Mucosa of gallbladder (tissue), 1 donor: ENCODE measurements around the gene TSPAN8. TPM values are rescaled to one million over a fixed set of nuclear protein-coding genes. Genes with fewer than 3 reads are reported as not detected.
"Not testable (repeated sequence)": the region's sequence is repeated elsewhere in the genome, so short reads cannot be mapped to it uniquely, and the experiment has no call there.

Experiments
- DNase-seq: peaks from one replicate; pipeline ENCODE4 v3.0.0-alpha.2; 2020; ENCODE audit warnings: low spot score
- total RNA-seq: library from RNA; stranded (reverse); gene quantifications from one replicate; pipeline ENCODE4 v1.2.1, GENCODE V29; 2021
- donor health status: DM: no; HTN: no; CAD: no.

The TSPAN8 gene
- total RNA-seq, 1 donor from 2014 or later, result 345 TPM

DNA sequence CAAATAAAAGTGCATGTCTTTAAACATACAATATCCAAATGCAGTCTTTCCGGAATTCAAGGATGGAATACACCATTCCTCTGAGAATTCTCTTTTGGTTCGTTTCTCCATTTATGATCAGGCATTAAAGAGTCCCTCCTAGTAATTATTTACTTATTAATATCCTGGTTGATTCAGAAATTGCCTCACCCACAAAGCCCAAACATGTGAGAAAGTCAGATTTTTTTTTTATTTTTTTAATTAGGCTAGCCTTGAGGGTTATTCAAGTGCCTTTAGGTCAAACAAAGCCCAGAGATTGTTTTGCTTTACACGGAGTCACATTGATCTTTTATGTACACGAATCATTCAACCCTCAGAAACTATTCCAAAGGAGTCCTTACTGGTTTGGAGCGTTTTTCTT, 6.4 kb upstream of the TSPAN8 start:
- DNase-seq, result no peak

DNA sequence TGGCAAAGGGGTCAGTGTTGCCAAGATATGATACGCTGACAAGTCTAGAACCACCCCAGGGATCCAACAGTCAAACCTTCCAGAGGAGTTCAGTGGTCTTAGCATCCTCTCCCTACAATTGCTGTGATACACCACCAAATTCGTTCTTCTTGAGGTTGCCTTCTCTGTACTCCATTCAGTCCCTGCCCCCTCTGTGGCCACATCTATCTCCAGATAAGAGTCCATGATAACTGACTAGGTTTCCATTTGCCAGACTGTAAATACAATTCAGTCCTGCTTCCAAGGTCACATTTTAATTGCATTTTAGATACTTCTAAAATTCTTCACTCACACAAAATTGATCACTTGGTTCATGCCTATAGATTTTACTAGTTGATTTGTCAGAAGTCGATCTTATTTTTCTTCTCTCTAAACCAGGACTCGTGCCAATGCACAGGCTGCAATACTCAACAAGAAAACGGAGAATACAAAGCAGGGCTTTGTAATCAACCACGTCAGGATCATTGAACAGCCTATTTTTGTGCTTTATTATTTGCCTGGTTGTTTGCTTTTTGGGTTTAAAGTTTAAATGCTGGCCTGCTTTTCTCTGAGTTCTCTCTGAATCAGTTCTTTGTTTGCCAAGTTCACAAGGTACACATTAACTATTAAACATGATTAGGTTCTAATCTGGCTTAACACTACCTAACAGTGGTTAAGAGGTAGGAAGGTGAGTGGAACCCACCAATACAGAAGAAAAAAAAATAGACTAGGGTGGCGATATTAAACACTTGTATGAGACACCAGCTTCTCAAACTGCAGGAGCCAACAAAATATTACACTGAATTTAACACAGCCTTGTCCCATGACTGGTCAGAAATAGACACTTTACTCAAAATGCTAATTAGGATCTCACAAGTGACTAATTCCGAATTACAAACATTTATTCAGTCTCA, 5.3 kb upstream of the TSPAN8 start:
- DNase-seq, result peak; percentile 61

GRCh38 chr12:71161591-71161990, 3.8 kb upstream of the TSPAN8 start:
- no peak for DNase-seq

DNA sequence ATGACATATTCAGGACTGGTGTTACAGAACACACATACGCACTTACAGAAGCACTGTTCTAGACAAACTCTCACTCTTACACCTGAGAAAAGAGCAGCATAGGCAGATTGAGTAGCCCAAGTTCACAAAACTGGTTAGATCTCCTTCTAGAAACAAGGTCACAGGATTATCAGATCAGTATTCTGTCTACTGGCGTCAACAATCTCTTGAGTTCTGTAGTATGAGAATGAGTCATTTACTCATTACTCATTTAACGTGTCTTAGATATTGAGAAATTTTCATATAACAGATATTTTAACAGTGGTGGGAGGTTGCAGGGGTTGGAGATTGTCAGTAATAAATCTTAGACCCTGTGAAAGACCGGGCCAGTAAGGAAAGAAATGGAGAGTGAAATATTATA, 2.8 kb upstream of the TSPAN8 start:
- DNase-seq, result no peak

- DNase-seq, result no peak
Measured at GRCh38 chr12:71159878-71160277, 2.1 kb upstream of the TSPAN8 start.

- no peak for DNase-seq
Measured at GRCh38 chr12:71159264-71159663, 1.5 kb upstream of the TSPAN8 start.

GRCh38 chr12:71158361-71158882, 623 bp upstream of the TSPAN8 start:
- peak; percentile 27 for DNase-seq

DNA sequence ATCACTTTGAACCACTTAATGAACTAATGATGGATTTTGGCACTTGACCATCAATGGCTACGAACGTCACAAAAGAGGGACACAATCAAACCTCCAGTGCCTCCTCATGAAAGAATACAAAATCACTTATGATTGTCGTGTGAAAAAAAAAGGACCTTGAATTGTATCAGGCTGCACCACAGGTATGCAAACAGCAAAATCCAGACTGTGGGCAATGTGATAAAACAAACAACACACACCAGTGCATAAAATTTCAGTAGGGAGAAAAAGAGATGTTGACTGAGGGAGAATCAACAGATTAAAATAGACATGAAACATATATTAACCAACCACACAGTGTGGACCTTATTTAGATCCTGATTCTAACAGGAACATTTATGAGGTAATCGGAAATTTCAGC, 2.6 kb downstream of the TSPAN8 start:
- no peak for DNase-seq

GRCh38 chr12:71152851-71153250, 4.9 kb downstream of the TSPAN8 start:
- DNase-seq, result no peak

- DNase-seq, result not testable (repeated sequence)
Measured at GRCh38 chr12:71150041-71150440, 7.8 kb downstream of the TSPAN8 start.

DNA sequence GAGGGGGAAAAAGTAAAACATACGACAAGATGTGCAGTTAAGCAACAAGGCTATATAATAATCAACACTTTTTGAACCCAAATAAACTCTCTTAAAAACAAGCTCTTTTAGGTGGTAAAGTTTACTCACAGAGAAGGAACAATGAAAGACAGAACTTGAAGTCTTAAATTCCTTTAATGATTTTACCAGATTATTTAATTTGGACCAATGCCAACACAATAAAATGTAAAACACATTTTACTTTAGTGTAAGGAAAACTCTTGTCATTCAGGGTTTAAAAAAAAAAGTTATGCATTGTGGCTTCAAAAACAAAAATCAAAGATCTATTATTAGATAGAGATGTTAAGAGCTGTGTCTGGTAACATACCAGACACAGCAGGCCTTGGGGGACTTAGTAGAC, 13.1 kb downstream of the TSPAN8 start:
- no peak for DNase-seq

DNA sequence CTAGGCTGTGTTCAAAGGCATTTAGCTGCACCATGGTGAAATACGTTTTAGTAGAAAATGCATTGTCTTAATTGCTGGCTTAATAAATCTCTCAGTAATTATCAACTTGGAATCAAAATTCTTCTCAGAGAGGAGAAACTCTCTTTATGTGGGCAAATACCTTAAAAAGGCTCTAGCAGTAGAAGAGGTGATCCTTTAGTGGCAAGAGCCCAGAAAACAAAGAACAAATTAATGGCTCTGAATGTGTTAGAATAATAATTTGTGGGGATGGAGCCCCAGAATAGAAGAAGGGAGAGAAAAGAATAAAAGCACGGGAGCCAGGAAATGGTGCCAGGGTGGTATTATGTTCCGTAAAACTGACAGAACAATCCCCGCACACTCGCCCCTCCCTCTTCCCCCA, 14.8 kb downstream of the TSPAN8 start:
- DNase-seq, result no peak

DNA sequence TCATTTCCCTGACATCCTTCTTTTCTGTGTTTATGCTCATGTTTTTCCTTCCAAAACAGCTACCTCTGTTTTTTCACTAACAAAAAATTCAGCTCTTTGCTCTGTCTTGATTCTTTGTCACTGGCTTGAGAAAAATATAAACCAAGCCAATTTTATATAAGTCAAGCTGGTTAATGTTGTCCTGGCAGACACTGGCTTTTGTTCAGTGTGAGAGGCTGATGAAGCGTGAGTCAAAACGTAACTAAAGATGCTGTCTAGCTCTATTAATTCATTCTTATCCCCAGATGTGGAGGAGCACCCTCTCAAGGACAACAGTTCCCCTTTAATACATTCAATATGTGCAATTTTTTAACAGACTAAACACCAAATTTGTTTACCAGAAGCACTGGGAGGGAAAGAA, 15.8 kb downstream of the TSPAN8 start:
- DNase-seq, result no peak

DNA sequence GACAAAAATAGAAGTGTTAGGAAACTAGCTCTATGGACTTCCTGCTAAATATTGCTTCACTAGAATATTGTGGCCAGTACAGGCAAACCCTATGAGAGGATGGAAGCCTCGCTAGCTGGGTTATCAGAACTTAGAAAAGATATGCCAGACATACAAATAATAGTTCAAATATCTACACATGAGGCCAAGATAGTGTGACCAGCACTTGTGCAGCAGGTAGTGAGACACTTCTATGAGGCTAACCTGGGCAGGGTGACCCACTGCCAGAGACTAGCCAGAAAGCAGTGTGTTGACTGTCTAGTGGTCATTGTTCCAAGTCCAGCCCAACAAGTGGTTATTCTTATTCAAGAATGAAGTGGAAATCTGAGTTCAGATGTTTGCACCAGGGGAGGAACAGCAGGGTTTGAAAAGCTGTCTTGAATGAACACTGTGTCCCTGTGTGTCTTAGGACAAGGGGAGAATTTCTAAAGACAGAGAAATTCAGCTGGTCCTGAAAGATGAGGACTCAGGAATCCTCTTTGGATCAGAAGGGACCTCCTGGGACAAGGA, 16.3 kb downstream of the TSPAN8 start:
- DNase-seq, result no peak

DNA sequence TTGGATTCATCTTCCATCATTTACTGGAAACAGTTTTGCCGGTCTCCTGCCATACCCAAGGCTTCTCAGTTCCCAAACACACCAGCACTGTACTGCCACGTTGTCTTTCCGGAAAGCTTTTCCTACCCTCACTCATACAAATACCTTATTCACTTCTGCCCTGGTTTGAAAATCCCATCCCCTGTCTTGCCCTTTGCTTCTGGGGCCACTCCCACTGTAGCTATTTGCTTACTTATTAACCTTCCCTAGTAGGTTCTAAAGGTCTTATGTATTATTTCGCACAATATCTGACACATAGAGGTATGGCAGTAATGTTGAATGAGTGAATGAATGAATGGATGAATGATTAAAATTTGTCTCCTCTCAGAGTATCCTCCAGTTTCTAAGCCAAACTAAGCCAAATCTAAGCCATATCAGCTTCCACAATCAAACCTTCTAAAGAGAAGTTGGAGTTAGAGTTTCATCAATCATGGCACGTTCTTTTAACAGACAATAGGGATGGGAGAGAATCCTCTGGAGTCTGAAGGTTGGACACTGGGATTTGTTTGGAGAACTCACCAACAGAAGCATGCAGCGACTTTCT, 18.6 kb downstream of the TSPAN8 start:
- peak; percentile 31 for DNase-seq

GRCh38 chr12:71138011-71138410, 19.8 kb downstream of the TSPAN8 start:
- DNase-seq, result no peak

DNA sequence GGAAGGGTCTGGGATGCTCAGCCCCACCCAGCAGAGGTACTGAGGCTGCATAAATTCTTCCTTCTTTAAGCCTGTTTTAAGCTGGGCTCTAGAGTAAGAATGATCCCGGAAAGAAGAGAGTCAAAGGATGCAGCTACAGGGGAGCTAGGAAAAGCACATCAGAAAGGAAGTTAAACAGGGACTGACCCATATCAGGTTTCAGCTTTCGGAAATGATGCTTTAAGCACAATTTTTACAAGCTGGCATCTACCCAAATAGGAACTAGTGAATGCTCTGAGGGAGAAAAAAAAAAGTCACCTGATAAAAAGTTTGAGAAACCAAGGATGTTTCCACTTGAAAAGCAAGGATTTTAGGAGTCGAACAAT, 22.0 kb downstream of the TSPAN8 start:
- DNase-seq, result no peak

- no peak for DNase-seq
Measured at GRCh38 chr12:71135077-71135811, 22.6 kb downstream of the TSPAN8 start.

- DNase-seq, result no peak
Measured at GRCh38 chr12:71134405-71134804, 23.4 kb downstream of the TSPAN8 start.

GRCh38 chr12:71130521-71131069, 27.2 kb downstream of the TSPAN8 start:
- no peak for DNase-seq

DNA sequence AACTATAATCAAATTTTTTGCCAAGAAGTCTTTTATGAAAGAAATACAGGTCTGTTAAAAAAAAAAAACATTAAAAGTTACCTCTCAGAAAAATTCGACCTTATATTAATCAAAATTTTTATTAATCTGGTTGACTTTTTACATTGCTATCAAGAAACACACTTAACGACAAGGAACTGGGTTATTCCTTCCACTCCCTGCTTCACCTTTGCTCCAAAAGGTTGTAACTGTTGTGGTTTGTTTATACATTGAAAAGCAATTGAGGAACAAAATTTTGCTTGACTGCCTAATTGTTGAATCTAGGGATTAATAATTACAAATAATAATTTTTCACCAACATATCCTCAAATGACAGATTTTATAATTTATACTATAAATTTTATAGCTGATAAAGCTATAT, 28.4 kb downstream of the TSPAN8 start:
- no peak for DNase-seq
